K562 (cell line): ENCODE results near the gene C19orf12.

Experiments used
- ARID1B ChIP-seq: fragments of 450-650 bp; IDR thresholded peaks from 2 replicates; pipeline ENCODE4 v1.6.1; 2016; ENCODE audit warnings: antibody characterized with exemption, mild to moderate bottlenecking, inconsistent platforms
- FOS ChIP-seq: IDR thresholded peaks from 3 replicates; pipeline ENCODE4 v1.6.1; 2011; ENCODE audit not compliant: insufficient read length; ENCODE audit errors: extremely low read depth
- MCM3 ChIP-seq: fragments of 450-650 bp; IDR thresholded peaks from 2 replicates; pipeline ENCODE4 v1.6.1; 2016
- ZNF644 ChIP-seq: fragments of 200-800 bp; sonication (Bioruptor generic); IDR thresholded peaks from 2 replicates; pipeline ENCODE4 v1.6.1; 2016; ENCODE audit warnings: low read depth, missing genetic modification characterization, missing compliant biosample characterization
- TF ChIP-seq, protein P1 (sequence below): fragments of 150-350 bp; conservative IDR thresholded peaks from 2 replicates; pipeline ENCODE4 v1.6.1; 2014; ENCODE audit warnings: low read length
- TF ChIP-seq, protein P2 (sequence below), 3 experiments: IDR thresholded peaks in 2 of 3; conservative IDR thresholded peaks in 1 of 3; 2 replicates each; pipeline ENCODE4 v1.5.1; 2011 to 2012; ENCODE audit warnings: low read length in 3 of 3, mild to moderate bottlenecking in 3 of 3, control low read depth in 2 of 3, improper control_type of control experiment in 1 of 3, inconsistent platforms in 1 of 3, low read depth in 1 of 3, mixed read lengths in 1 of 3, moderate library complexity in 1 of 3; ENCODE audit not compliant: insufficient read depth in 2 of 3

DNA sequence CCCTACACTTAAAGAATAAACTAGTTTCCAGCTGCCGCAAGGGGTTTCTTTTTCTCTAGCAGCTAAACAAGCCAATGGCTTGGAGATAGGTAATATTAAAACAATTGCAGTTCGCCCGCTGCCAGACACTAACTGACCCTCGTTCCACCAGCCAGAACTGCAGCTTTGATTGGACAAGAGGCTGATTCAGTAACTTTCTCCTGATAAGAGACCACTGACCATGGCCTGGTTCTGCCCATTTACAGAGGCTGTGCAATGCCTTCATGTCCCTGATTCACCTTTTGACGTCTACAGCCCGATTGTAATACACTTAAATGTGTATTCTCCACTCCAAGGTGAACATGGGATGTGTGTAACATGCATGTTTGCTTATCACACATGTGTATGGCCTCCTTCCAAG is 12.8 kb upstream of the C19orf12 start:
- TF ChIP-seq FOS (no peak), ARID1B (no peak), ZNF644 (tag) (no peak), MCM3 (no peak)
- TF ChIP-seq, protein P1, sequence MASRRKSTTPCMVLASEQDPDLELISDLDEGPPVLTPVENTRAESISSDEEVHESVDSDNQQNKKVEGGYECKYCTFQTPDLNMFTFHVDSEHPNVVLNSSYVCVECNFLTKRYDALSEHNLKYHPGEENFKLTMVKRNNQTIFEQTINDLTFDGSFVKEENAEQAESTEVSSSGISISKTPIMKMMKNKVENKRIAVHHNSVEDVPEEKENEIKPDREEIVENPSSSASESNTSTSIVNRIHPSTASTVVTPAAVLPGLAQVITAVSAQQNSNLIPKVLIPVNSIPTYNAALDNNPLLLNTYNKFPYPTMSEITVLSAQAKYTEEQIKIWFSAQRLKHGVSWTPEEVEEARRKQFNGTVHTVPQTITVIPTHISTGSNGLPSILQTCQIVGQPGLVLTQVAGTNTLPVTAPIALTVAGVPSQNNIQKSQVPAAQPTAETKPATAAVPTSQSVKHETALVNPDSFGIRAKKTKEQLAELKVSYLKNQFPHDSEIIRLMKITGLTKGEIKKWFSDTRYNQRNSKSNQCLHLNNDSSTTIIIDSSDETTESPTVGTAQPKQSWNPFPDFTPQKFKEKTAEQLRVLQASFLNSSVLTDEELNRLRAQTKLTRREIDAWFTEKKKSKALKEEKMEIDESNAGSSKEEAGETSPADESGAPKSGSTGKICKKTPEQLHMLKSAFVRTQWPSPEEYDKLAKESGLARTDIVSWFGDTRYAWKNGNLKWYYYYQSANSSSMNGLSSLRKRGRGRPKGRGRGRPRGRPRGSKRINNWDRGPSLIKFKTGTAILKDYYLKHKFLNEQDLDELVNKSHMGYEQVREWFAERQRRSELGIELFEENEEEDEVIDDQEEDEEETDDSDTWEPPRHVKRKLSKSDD: no peak
- TF ChIP-seq, protein P2, sequence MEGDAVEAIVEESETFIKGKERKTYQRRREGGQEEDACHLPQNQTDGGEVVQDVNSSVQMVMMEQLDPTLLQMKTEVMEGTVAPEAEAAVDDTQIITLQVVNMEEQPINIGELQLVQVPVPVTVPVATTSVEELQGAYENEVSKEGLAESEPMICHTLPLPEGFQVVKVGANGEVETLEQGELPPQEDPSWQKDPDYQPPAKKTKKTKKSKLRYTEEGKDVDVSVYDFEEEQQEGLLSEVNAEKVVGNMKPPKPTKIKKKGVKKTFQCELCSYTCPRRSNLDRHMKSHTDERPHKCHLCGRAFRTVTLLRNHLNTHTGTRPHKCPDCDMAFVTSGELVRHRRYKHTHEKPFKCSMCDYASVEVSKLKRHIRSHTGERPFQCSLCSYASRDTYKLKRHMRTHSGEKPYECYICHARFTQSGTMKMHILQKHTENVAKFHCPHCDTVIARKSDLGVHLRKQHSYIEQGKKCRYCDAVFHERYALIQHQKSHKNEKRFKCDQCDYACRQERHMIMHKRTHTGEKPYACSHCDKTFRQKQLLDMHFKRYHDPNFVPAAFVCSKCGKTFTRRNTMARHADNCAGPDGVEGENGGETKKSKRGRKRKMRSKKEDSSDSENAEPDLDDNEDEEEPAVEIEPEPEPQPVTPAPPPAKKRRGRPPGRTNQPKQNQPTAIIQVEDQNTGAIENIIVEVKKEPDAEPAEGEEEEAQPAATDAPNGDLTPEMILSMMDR (IDR thresholded peaks at IDR 0.05 in 2 of 3, conservative IDR thresholded peaks at IDR 0.05 in 1 of 3; ENCODE audit: insufficient read depth in 2 of 3, low read depth in 1 of 3, low read length in 3 of 3): no peak
